Fibroblast of lung (primary cell): ENCODE results near the gene CRYBG2. TPM values are rescaled to one million over a fixed set of nuclear protein-coding genes. Genes with fewer than 3 reads are reported as not detected.

Experiments used
- DNase-seq, 2 donors: peaks; one replicate each; pipeline versions ENCODE4 v3.0.0 to v3.0.0-alpha.2; 2010; ENCODE audit warnings: low read depth in 2 of 2
- H2AFZ ChIP-seq: 2 replicates; pipeline ENCODE4 v1.5.1; 2012; ENCODE audit warnings: low read length, control low read depth, inconsistent platforms
- H3K27ac ChIP-seq: 2 replicates; pipeline ENCODE4 v1.5.1; 2011; ENCODE audit warnings: low read length, control low read depth; ENCODE audit not compliant: insufficient read depth
- H3K27me3 ChIP-seq: 2 replicates; pipeline ENCODE4 v1.5.1; 2011; ENCODE audit warnings: mild to moderate bottlenecking, low read length; ENCODE audit not compliant: control insufficient read depth, insufficient read depth
- H3K36me3 ChIP-seq: 2 replicates; pipeline ENCODE4 v1.5.1; 2011; ENCODE audit warnings: low read length; ENCODE audit not compliant: control insufficient read depth, insufficient read depth
- H3K4me1 ChIP-seq: 2 replicates; pipeline ENCODE4 v1.5.1; 2011; ENCODE audit warnings: low read length; ENCODE audit not compliant: control insufficient read depth, insufficient read depth; ENCODE audit errors: extremely low read depth
- H3K4me2 ChIP-seq: 2 replicates; pipeline ENCODE4 v1.5.1; 2011; ENCODE audit warnings: low read length, control low read depth; ENCODE audit not compliant: insufficient read depth; ENCODE audit errors: extremely low read depth
- H3K4me3 ChIP-seq, 4 experiments: fragments of 200-600 bp in 1 of 4; sonication (generic) in 1 of 4; replicated peaks in 1 of 4; 2 replicates each; pipeline ENCODE4 v1.5.1; 2011 to 2016; ENCODE audit warnings: low read length in 4 of 4, low read depth in 3 of 4, mild to moderate bottlenecking in 3 of 4, control low read depth in 2 of 4, inconsistent platforms in 1 of 4, mixed read lengths in 1 of 4; ENCODE audit not compliant: insufficient read depth in 1 of 4; ENCODE audit errors: control extremely low read depth in 1 of 4
- H3K79me2 ChIP-seq: 2 replicates; pipeline ENCODE4 v1.5.1; 2012; ENCODE audit warnings: mild to moderate bottlenecking, low read length, inconsistent platforms; ENCODE audit not compliant: control insufficient read depth, insufficient read depth
- H3K9ac ChIP-seq: 2 replicates; pipeline ENCODE4 v1.5.1; 2011; ENCODE audit warnings: mild to moderate bottlenecking, low read length, control low read depth; ENCODE audit not compliant: insufficient read depth
- H3K9me3 ChIP-seq: 2 replicates; pipeline ENCODE4 v1.5.1; 2012; ENCODE audit warnings: low read depth, low read length; ENCODE audit not compliant: control insufficient read depth, insufficient read depth
- H4K20me1 ChIP-seq: 2 replicates; pipeline ENCODE4 v1.5.1; 2011; ENCODE audit warnings: low read length; ENCODE audit not compliant: control insufficient read depth, insufficient read depth; ENCODE audit errors: extremely low read depth
- EZH2 ChIP-seq: IDR thresholded peaks from 2 replicates; pipeline ENCODE4 v1.5.1; 2012; ENCODE audit warnings: low read length, control low read depth, mild to moderate bottlenecking; ENCODE audit errors: missing control alignments
- polyA plus RNA-seq, 2 donors: library from polyadenylated mRNA; depleted of rRNA in 1 of 2; stranded (reverse) in 1 of 2; unstranded in 1 of 2; fragments of >200 nt; gene quantifications; 2 replicates each; pipeline ENCODE4 v1.2.1, GENCODE V29; 2011 to 2012; ENCODE audit warnings: missing spikeins in 1 of 2
- total RNA-seq: library from RNA; depleted of rRNA; stranded (reverse); fragments of >200 nt; gene quantifications from 2 replicates; pipeline ENCODE4 v1.2.1, GENCODE V29; 2014
- TF ChIP-seq, protein P1 (sequence below), 2 donors: IDR thresholded peaks in 1 of 2; conservative IDR thresholded peaks in 1 of 2; 1 replicate in 1 of 2; 2 replicates in 1 of 2; pipeline ENCODE4 v1.5.1; 2011 to 2012; ENCODE audit warnings: low read length in 2 of 2, control low read depth in 1 of 2, inconsistent platforms in 1 of 2, low read depth in 1 of 2, mild to moderate bottlenecking in 1 of 2

CRYBG2 gene
- total and polyA plus RNA-seq, 2 donors (not counting 1 experiment from before 2014, with no cell fraction given) = not detected

DNA sequence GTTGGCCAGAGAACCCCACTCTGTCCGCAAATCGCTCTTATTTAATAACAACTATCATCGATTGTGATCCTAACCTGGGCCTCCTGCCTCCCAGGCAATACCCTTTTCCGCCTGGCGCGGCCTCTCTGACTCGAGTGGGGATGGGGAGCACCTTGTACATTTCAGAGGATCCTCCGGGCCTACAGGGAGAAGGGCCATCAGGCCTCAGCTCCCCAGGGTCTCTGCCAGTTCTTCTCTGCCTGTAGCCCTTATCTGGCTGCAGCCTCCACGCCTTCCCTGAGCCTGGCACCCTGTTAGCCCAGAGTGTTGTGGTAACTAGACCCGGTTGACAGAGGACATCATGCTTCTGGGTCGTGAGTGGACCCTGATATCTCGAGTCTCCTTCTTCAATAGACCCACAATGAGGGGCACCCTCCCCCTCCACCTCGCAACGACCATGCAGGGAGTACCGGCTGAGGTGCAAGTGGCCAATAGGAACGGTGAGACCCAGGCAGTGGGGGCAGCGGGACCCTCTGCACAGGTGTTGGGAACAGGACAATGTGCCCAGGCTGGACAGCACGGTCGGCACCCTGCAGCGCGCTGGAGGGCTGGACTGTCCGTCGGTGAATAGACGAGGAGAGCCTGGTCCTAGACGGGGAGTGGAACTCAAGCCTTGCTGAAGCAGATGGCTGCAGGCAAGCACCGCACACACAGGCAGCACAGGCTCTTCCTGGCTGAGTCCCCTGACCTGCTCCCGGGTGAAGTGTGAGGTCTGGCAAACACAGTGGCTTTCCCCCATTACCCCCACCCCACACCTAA, 7.1 kb upstream of the CRYBG2 start:
- peaks cover 2% of the 10 kb centered on the region for H3K4me1 ChIP-seq
- no peaks in the 10 kb centered on the region for H3K9me3 ChIP-seq
- no peak overlapping the region for H3K9ac ChIP-seq
- H3K27ac ChIP-seq = no peak overlapping the region
- no peak for DNase-seq
- TF ChIP-seq, protein P1, sequence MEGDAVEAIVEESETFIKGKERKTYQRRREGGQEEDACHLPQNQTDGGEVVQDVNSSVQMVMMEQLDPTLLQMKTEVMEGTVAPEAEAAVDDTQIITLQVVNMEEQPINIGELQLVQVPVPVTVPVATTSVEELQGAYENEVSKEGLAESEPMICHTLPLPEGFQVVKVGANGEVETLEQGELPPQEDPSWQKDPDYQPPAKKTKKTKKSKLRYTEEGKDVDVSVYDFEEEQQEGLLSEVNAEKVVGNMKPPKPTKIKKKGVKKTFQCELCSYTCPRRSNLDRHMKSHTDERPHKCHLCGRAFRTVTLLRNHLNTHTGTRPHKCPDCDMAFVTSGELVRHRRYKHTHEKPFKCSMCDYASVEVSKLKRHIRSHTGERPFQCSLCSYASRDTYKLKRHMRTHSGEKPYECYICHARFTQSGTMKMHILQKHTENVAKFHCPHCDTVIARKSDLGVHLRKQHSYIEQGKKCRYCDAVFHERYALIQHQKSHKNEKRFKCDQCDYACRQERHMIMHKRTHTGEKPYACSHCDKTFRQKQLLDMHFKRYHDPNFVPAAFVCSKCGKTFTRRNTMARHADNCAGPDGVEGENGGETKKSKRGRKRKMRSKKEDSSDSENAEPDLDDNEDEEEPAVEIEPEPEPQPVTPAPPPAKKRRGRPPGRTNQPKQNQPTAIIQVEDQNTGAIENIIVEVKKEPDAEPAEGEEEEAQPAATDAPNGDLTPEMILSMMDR (conservative IDR thresholded peaks at IDR 0.05 in 1 of 2, IDR thresholded peaks at IDR 0.05 in 1 of 2; ENCODE audit: low read depth in 1 of 2, low read length in 2 of 2) = no peak
- peak; percentile 45 for TF ChIP-seq EZH2
- H3K4me3 ChIP-seq = no peak overlapping the region
- no peak overlapping the region for H3K4me2 ChIP-seq
- H4K20me1 ChIP-seq = no peaks in the 10 kb centered on the region
- H2AFZ ChIP-seq = no peak overlapping the region
- H3K36me3 ChIP-seq = no peaks in the 10 kb centered on the region
- peaks cover 51% of the 10 kb centered on the region for H3K27me3 ChIP-seq
- no peaks in the 10 kb centered on the region for H3K79me2 ChIP-seq

GRCh38 chr1:26359981-26360806, 6.3 kb upstream of the CRYBG2 start:
- Histone ChIP-seq H3K9ac (no peak overlapping the region), H3K79me2 (no peaks in the 10 kb centered on the region), H4K20me1 (no peaks in the 10 kb centered on the region), H3K4me1 (peaks cover 2% of the 10 kb centered on the region), H3K36me3 (no peaks in the 10 kb centered on the region), H3K27me3 (peaks cover 57% of the 10 kb centered on the region), H2AFZ (no peak overlapping the region), H3K9me3 (no peaks in the 10 kb centered on the region), H3K27ac (no peak overlapping the region), H3K4me3 (no peak overlapping the region), H3K4me2 (no peak overlapping the region)
- TF ChIP-seq, protein P1 (conservative IDR thresholded peaks at IDR 0.05 in 1 of 2, IDR thresholded peaks at IDR 0.05 in 1 of 2; ENCODE audit: low read depth in 1 of 2, low read length in 2 of 2) = no peak
- no peak for TF ChIP-seq EZH2
- DNase-seq = no peak
